KBM-7 (cell line): ENCODE measurements around the gene SPATS1.
A peak's percentile ranks its signal among the peaks of the same experiment; 100 is the strongest.

Experiments
- DNase-seq: peaks from one replicate; pipeline ENCODE4 v3.0.0-alpha.2; 2015
- in situ Hi-C: fragments of 300-500 bp; cut with MboI; formaldehyde crosslinking; loops from 2 replicates; pipeline ENCODE4 v1.14.3; 2020; ENCODE audit warnings: low sequenced_read_pairs, low pct_unique_long_range_greater_than_20kb, mixed read lengths

SPATS1 gene

GRCh38 chr6:44342489-44342888 lies at the start of gene SPATS1:
Gene SPATS1 (plus strand): TSS chr6:44342650. CDS start chr6:44343096, 446 bp downstream.
- in situ Hi-C loops, result no loop called here
- peak; percentile 13 for DNase-seq

GRCh38 chr6:44292661-44293365 lies 49.6 kb upstream of the SPATS1 start:
- no peak for DNase-seq
- in situ Hi-C loops, result no loop called here

- no peak for DNase-seq
- in situ Hi-C loops, result no loop called here
Observed at GRCh38 chr6:44294832-44295791, 47.3 kb upstream of the SPATS1 start.

- in situ Hi-C loops, result no loop called here
- DNase-seq, result no peak
Observed at GRCh38 chr6:44297063-44298038, 45.1 kb upstream of the SPATS1 start.

- in situ Hi-C loops, result no loop called here
- no peak for DNase-seq
Observed at GRCh38 chr6:44298055-44298803, 44.2 kb upstream of the SPATS1 start.

GRCh38 chr6:44298864-44299263 lies 43.6 kb upstream of the SPATS1 start:
- no peak for DNase-seq
- in situ Hi-C loops, result no loop called here

GRCh38 chr6:44300292-44300823 lies 42.1 kb upstream of the SPATS1 start:
- in situ Hi-C loops, result no loop called here
- no peak for DNase-seq

- in situ Hi-C loops, result no loop called here
- no peak for DNase-seq
Observed at GRCh38 chr6:44301106-44301505, 41.3 kb upstream of the SPATS1 start.

- no peak for DNase-seq
- in situ Hi-C loops, result no loop called here
Observed at GRCh38 chr6:44301782-44302564, 40.5 kb upstream of the SPATS1 start.

- no peak for DNase-seq
- in situ Hi-C loops, result no loop called here
Observed at GRCh38 chr6:44302856-44303255, 39.6 kb upstream of the SPATS1 start.

GRCh38 chr6:44303842-44304241 lies 38.6 kb upstream of the SPATS1 start:
- DNase-seq, result no peak
- in situ Hi-C loops, result no loop called here

- in situ Hi-C loops, result no loop called here
- DNase-seq, result peak; percentile 44
Observed at GRCh38 chr6:44304282-44305199, 37.9 kb upstream of the SPATS1 start.

- no peak for DNase-seq
- in situ Hi-C loops, result no loop called here
Observed at GRCh38 chr6:44305200-44305725, 37.2 kb upstream of the SPATS1 start.

GRCh38 chr6:44306710-44307109 lies 35.7 kb upstream of the SPATS1 start:
- in situ Hi-C loops, result no loop called here
- no peak for DNase-seq

GRCh38 chr6:44307217-44307616 lies 35.2 kb upstream of the SPATS1 start:
- DNase-seq, result no peak
- in situ Hi-C loops, result no loop called here

GRCh38 chr6:44309092-44309491 lies 33.4 kb upstream of the SPATS1 start:
- in situ Hi-C loops, result no loop called here
- DNase-seq, result no peak
